Measurements from ENCODE around the gene BAG1.

GRCh38 chr9:33229359-33230114, 35.0 kb downstream of the BAG1 start:
- TF ChIP-seq CTCF (IDR thresholded peaks at IDR 0.05) (no peak), POLR2AphosphoS5 (IDR thresholded peaks at IDR 0.05) (no peak)

Data from gastroesophageal sphincter (tissue), 3 donors.